SK-N-SH (cell line): ENCODE data around the gene PLCB1. TPM values are rescaled to one million over a fixed set of nuclear protein-coding genes. Genes with fewer than 3 reads are reported as not detected.

Experiments
- CTCF ChIA-PET: fragments of 300-600, 350-600 bp; formaldehyde crosslinking; extraction: SDS; loops from one replicate; lab custom pipeline; 2021; lab: Yijun Ruan, JAX
- POLR2A ChIA-PET: fragments of 350-600 bp; sonication (Branson Sonifier 250); formaldehyde crosslinking; extraction: SDS; loops from one replicate; lab custom pipeline; 2020; ENCODE audit warnings: antibody characterized with exemption, inconsistent platforms; lab: Yijun Ruan, JAX
- DNase-seq: peaks from one replicate; pipeline ENCODE4 v3.0.0; 2012
- H2AFZ ChIP-seq: fragments of 200-600 bp; sonication (generic); 2 replicates; pipeline ENCODE4 v1.8.1; 2016; ENCODE audit warnings: antibody characterized with exemption, mild to moderate bottlenecking, low read depth
- H3F3A ChIP-seq: fragments of 200-600 bp; sonication (generic); replicated peaks from 2 replicates; pipeline ENCODE3; 2016; ENCODE audit warnings: antibody characterized with exemption, mild to moderate bottlenecking; ENCODE audit not compliant: insufficient read depth
- H3K27ac ChIP-seq, 2 experiments: fragments of 200-500 bp in 1 of 2; fragments of 200-600 bp in 1 of 2; sonication (Bioruptor generic) in 1 of 2; sonication (generic), shearing (Covaris generic) in 1 of 2; 2 replicates each; pipeline versions ENCODE4 v1.5.1 to v1.6.1; 2014 to 2016; ENCODE audit warnings: low read depth in 2 of 2, inconsistent platforms in 1 of 2, low read length in 1 of 2, mild to moderate bottlenecking in 1 of 2, mixed read lengths in 1 of 2
- H3K27me3 ChIP-seq: fragments of 200-600 bp; sonication (generic), shearing (Covaris generic); 2 replicates; pipeline ENCODE4 v1.6.1; 2016; ENCODE audit warnings: mixed run types; ENCODE audit not compliant: insufficient read depth
- H3K36me3 ChIP-seq, 2 experiments: fragments of 200-500 bp in 1 of 2; fragments of 200-600 bp in 1 of 2; sonication (Bioruptor generic) in 1 of 2; sonication (generic) in 1 of 2; replicated peaks in 1 of 2; 2 replicates each; pipeline versions ENCODE3 to v1.5.1; 2014 to 2016; ENCODE audit warnings: low read length in 1 of 2, mild to moderate bottlenecking in 1 of 2; ENCODE audit not compliant: insufficient read depth in 2 of 2, control insufficient read depth in 1 of 2
- H3K4me1 ChIP-seq, 2 experiments: fragments of 200-500 bp in 1 of 2; fragments of 200-600 bp in 1 of 2; sonication (Bioruptor generic) in 1 of 2; sonication (generic), shearing (Covaris generic) in 1 of 2; 2 replicates each; pipeline versions ENCODE4 v1.5.1 to v1.6.1; 2014 to 2016; ENCODE audit warnings: low read depth in 1 of 2, low read length in 1 of 2, mixed run types in 1 of 2; ENCODE audit not compliant: insufficient read depth in 2 of 2, control insufficient read depth in 1 of 2
- H3K4me2 ChIP-seq: fragments of 200-600 bp; sonication (generic), shearing (Covaris generic); 2 replicates; pipeline ENCODE4 v1.6.1; 2017; ENCODE audit warnings: mixed run types
- H3K4me3 ChIP-seq, 2 experiments: fragments of 200-500 bp in 1 of 2; fragments of 200-600 bp in 1 of 2; sonication (Bioruptor generic) in 1 of 2; sonication (generic), shearing (Covaris generic) in 1 of 2; 2 replicates each; pipeline versions ENCODE4 v1.5.1 to v1.8.1; 2014 to 2016; ENCODE audit warnings: low read depth in 2 of 2, inconsistent platforms in 1 of 2, low read length in 1 of 2, mild to moderate bottlenecking in 1 of 2, mixed read lengths in 1 of 2, moderate library complexity in 1 of 2
- H3K79me2 ChIP-seq: fragments of 200-600 bp; sonication (generic); 2 replicates; pipeline ENCODE4 v1.8.1; 2017; ENCODE audit warnings: mild to moderate bottlenecking; ENCODE audit not compliant: insufficient read depth
- H3K9ac ChIP-seq: fragments of 200-600 bp; sonication (generic); 2 replicates; pipeline ENCODE4 v1.6.1; 2017; ENCODE audit warnings: mixed run types
- H3K9me2 ChIP-seq: fragments of 200-600 bp; sonication (generic); 2 replicates; pipeline ENCODE4 v1.6.1; 2017; ENCODE audit warnings: mixed run types
- H3K9me3 ChIP-seq: fragments of 200-600 bp; sonication (generic); 2 replicates; pipeline ENCODE4 v1.6.1; 2017; ENCODE audit warnings: mixed run types, mild to moderate bottlenecking, moderate library complexity
- H4K20me1 ChIP-seq: fragments of 200-600 bp; sonication (generic); 2 replicates; pipeline ENCODE4 v1.6.1; 2017; ENCODE audit warnings: mild to moderate bottlenecking, mixed run types; ENCODE audit not compliant: insufficient read depth
- CHD2 ChIP-seq: fragments of 150-350 bp; IDR thresholded peaks from 2 replicates; pipeline ENCODE4 v1.6.1; 2018; ENCODE audit warnings: low read length; ENCODE audit not compliant: partially characterized antibody
- ELF1 ChIP-seq: IDR thresholded peaks from 2 replicates; pipeline ENCODE4 v1.4.0; 2012
- FOSL2 ChIP-seq: IDR thresholded peaks from 2 replicates; pipeline ENCODE4 v1.4.0; 2012; ENCODE audit warnings: low read depth, mild to moderate bottlenecking, moderate library complexity, borderline replicate concordance
- MEF2A ChIP-seq: IDR thresholded peaks from 2 replicates; pipeline ENCODE4 v1.4.0; 2012; ENCODE audit warnings: low read depth, borderline replicate concordance
- RCOR1 ChIP-seq: fragments of 150-350 bp; IDR thresholded peaks from 2 replicates; pipeline ENCODE4 v1.6.1; 2017; ENCODE audit warnings: antibody characterized with exemption, low read length
- SIN3A ChIP-seq: IDR thresholded peaks from 2 replicates; pipeline ENCODE4 v1.6.1; 2012; ENCODE audit warnings: low read depth, mild to moderate bottlenecking, low read length, moderate library complexity, borderline replicate concordance
- SMC3 ChIP-seq: IDR thresholded peaks from 2 replicates; pipeline ENCODE4 v1.6.1; 2012; ENCODE audit warnings: low read depth, low read length, improper control_type of control experiment
- WGBS: methylation state at CpG from one replicate; pipeline ENCODE4 v1.1.6; 2017; ENCODE audit warnings: low lambda C conversion rate; 5-methylcytosine and 5-hydroxymethylcytosine counted together
- polyA plus RNA-seq, 3 experiments: library from polyadenylated mRNA; depleted of rRNA; stranded (reverse); fragments of >200 nt; gene quantifications; 2 replicates each; pipeline ENCODE4 v1.2.3, GENCODE V29; 2012
- TF ChIP-seq, protein P1 (sequence below): IDR thresholded peaks from 2 replicates; pipeline ENCODE4 v1.4.0; 2012; ENCODE audit warnings: low read depth, borderline replicate concordance
- TF ChIP-seq, protein P2 (sequence below): fragments of 200-600 bp; sonication (generic); IDR thresholded peaks from 2 replicates; pipeline ENCODE4 v1.6.1; 2017; ENCODE audit warnings: antibody characterized with exemption, mild to moderate bottlenecking, moderate library complexity
- TF ChIP-seq, protein P3 (sequence below): IDR thresholded peaks from 2 replicates; pipeline ENCODE4 v1.6.1; 2012; ENCODE audit warnings: mild to moderate bottlenecking, low read depth, low read length, moderate library complexity
- TF ChIP-seq, protein P4 (sequence below): IDR thresholded peaks from 2 replicates; pipeline ENCODE4 v1.4.0; 2012; ENCODE audit warnings: low read depth
- TF ChIP-seq, protein P5 (sequence below): IDR thresholded peaks from 2 replicates; pipeline ENCODE4 v1.4.0; 2012; ENCODE audit warnings: low read depth, borderline replicate concordance

The PLCB1 gene
- polyA plus RNA-seq, 1 of the 3 experiments (the other 2 are of a cell fraction), result 10.5 TPM

DNA sequence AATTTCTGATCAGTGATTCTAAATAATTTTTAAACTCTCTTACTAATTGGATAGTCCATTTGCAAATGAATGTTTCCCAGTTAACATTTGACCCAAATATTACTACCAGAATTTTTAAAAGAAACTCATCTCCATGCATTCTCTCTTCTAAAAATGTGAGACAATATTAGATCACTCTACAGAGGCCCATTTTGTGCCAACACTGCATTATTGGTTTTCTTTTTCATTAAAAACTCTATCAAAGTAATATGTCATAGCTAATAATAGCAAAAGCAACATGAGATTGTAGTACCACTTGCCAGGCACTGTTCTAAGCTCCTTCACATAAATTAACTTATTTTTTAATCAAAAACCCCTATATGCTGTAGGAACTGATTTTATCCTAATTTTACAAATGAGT, 591.2 kb downstream of the PLCB1 start:
- Histone ChIP-seq H3K9me2 (no peaks in the 10 kb centered on the region), H2AFZ (no peak overlapping the region), H3F3A (peaks cover 9% of the 10 kb centered on the region), H3K27ac (no peak overlapping the region), H3K4me3 (no peak overlapping the region), H3K4me2 (no peak overlapping the region), H3K79me2 (no peaks in the 10 kb centered on the region), H3K36me3 (peaks cover 13 to 25% of the 10 kb centered on the region in 2 experiments), H3K4me1 (peaks cover 0 to 9% of the 10 kb centered on the region in 2 experiments; a peak in 1 of 4 replicates), H4K20me1 (no peaks in the 10 kb centered on the region), H3K9ac (no peak overlapping the region), H3K9me3 (no peaks in the 10 kb centered on the region), H3K27me3 (no peaks in the 10 kb centered on the region)
- DNase-seq, result no peak
- TF ChIP-seq MEF2A (no peak), SMC3 (no peak), FOSL2 (no peak), RCOR1 (no peak), CHD2 (no peak), ELF1 (no peak)
- TF ChIP-seq, protein P1, sequence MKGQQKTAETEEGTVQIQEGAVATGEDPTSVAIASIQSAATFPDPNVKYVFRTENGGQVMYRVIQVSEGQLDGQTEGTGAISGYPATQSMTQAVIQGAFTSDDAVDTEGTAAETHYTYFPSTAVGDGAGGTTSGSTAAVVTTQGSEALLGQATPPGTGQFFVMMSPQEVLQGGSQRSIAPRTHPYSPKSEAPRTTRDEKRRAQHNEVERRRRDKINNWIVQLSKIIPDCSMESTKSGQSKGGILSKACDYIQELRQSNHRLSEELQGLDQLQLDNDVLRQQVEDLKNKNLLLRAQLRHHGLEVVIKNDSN, result no peak
- TF ChIP-seq, protein P2, sequence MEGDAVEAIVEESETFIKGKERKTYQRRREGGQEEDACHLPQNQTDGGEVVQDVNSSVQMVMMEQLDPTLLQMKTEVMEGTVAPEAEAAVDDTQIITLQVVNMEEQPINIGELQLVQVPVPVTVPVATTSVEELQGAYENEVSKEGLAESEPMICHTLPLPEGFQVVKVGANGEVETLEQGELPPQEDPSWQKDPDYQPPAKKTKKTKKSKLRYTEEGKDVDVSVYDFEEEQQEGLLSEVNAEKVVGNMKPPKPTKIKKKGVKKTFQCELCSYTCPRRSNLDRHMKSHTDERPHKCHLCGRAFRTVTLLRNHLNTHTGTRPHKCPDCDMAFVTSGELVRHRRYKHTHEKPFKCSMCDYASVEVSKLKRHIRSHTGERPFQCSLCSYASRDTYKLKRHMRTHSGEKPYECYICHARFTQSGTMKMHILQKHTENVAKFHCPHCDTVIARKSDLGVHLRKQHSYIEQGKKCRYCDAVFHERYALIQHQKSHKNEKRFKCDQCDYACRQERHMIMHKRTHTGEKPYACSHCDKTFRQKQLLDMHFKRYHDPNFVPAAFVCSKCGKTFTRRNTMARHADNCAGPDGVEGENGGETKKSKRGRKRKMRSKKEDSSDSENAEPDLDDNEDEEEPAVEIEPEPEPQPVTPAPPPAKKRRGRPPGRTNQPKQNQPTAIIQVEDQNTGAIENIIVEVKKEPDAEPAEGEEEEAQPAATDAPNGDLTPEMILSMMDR, result no peak
- TF ChIP-seq, protein P3, sequence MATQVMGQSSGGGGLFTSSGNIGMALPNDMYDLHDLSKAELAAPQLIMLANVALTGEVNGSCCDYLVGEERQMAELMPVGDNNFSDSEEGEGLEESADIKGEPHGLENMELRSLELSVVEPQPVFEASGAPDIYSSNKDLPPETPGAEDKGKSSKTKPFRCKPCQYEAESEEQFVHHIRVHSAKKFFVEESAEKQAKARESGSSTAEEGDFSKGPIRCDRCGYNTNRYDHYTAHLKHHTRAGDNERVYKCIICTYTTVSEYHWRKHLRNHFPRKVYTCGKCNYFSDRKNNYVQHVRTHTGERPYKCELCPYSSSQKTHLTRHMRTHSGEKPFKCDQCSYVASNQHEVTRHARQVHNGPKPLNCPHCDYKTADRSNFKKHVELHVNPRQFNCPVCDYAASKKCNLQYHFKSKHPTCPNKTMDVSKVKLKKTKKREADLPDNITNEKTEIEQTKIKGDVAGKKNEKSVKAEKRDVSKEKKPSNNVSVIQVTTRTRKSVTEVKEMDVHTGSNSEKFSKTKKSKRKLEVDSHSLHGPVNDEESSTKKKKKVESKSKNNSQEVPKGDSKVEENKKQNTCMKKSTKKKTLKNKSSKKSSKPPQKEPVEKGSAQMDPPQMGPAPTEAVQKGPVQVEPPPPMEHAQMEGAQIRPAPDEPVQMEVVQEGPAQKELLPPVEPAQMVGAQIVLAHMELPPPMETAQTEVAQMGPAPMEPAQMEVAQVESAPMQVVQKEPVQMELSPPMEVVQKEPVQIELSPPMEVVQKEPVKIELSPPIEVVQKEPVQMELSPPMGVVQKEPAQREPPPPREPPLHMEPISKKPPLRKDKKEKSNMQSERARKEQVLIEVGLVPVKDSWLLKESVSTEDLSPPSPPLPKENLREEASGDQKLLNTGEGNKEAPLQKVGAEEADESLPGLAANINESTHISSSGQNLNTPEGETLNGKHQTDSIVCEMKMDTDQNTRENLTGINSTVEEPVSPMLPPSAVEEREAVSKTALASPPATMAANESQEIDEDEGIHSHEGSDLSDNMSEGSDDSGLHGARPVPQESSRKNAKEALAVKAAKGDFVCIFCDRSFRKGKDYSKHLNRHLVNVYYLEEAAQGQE, result no peak
- TF ChIP-seq, protein P4, sequence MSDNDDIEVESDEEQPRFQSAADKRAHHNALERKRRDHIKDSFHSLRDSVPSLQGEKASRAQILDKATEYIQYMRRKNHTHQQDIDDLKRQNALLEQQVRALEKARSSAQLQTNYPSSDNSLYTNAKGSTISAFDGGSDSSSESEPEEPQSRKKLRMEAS, result no peak
- ChIA-PET POLR2A (no interaction called here), CTCF (interaction anchor here (0.9 to 6.9 kb wide), 32 partner anchors 11 to 1894 kb away, joined by 3 to 269 read pairs (median 12); partner anchors contain the start of genes PLCB1 and TMX4)

DNA sequence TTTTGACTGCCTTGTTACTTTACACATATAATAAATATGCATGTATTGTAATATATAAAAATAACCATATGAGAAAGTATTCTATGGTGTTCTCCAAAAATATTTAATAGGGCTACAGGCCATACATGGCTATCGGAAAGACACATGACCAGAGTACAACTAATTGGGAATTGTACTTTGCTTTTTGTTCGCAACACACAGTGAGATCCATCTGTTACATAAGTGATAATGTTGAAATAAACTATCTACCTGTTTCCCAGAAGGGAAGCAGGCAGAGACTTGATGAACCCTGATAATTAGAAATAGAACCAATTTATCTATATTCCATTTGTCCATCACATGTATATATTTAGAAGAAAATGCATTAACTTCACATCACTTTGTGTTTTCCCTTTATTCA, 592.8 kb downstream of the PLCB1 start:
- TF ChIP-seq, protein P5, sequence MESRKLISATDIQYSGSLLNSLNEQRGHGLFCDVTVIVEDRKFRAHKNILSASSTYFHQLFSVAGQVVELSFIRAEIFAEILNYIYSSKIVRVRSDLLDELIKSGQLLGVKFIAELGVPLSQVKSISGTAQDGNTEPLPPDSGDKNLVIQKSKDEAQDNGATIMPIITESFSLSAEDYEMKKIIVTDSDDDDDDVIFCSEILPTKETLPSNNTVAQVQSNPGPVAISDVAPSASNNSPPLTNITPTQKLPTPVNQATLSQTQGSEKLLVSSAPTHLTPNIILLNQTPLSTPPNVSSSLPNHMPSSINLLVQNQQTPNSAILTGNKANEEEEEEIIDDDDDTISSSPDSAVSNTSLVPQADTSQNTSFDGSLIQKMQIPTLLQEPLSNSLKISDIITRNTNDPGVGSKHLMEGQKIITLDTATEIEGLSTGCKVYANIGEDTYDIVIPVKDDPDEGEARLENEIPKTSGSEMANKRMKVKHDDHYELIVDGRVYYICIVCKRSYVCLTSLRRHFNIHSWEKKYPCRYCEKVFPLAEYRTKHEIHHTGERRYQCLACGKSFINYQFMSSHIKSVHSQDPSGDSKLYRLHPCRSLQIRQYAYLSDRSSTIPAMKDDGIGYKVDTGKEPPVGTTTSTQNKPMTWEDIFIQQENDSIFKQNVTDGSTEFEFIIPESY, result no peak
- no peak for TF ChIP-seq MEF2A
- TF ChIP-seq SIN3A, result no peak
- H3K27ac ChIP-seq, result no peak overlapping the region
- H3F3A ChIP-seq, result peaks cover 5% of the 10 kb centered on the region
- no peaks in the 10 kb centered on the region for H3K9me2 ChIP-seq
- H3K9me3 ChIP-seq, result no peaks in the 10 kb centered on the region
- H3K4me2 ChIP-seq, result no peak overlapping the region
- H2AFZ ChIP-seq, result no peak overlapping the region
- DNase-seq, result no peak
- no peaks in the 10 kb centered on the region for H3K79me2 ChIP-seq
- no peaks in the 10 kb centered on the region for H3K27me3 ChIP-seq
- WGBS, result 91% methylated on average over 2 of the region's 2 CpGs
- ChIA-PET POLR2A (no interaction called here), CTCF (interaction anchor here (1.7 kb wide), 1 partner anchor 788 kb away, joined by 6 read pairs; no protein-coding TSS in a partner anchor)
- peaks cover 0 to 9% of the 10 kb centered on the region in 2 experiments; a peak in 1 of 4 replicates for H3K4me1 ChIP-seq
- no peak overlapping the region for H3K9ac ChIP-seq
- no peak overlapping the region for H3K4me3 ChIP-seq
- H3K36me3 ChIP-seq, result peaks cover 18 to 35% of the 10 kb centered on the region in 2 experiments
- H4K20me1 ChIP-seq, result no peaks in the 10 kb centered on the region
